ENCODE results near the gene LRIT3. TPM values are rescaled to one million over a fixed set of nuclear protein-coding genes. Genes with fewer than 3 reads are reported as not detected.
A peak's percentile ranks its signal among the peaks of the same experiment; 100 is the strongest.

Gene LRIT3
- total and polyA plus RNA-seq, 2 of the 13 experiments (the other 11 are each of a cell fraction or from before 2014, with no cell fraction given) = 0.03 TPM; not detected in 1

DNA sequence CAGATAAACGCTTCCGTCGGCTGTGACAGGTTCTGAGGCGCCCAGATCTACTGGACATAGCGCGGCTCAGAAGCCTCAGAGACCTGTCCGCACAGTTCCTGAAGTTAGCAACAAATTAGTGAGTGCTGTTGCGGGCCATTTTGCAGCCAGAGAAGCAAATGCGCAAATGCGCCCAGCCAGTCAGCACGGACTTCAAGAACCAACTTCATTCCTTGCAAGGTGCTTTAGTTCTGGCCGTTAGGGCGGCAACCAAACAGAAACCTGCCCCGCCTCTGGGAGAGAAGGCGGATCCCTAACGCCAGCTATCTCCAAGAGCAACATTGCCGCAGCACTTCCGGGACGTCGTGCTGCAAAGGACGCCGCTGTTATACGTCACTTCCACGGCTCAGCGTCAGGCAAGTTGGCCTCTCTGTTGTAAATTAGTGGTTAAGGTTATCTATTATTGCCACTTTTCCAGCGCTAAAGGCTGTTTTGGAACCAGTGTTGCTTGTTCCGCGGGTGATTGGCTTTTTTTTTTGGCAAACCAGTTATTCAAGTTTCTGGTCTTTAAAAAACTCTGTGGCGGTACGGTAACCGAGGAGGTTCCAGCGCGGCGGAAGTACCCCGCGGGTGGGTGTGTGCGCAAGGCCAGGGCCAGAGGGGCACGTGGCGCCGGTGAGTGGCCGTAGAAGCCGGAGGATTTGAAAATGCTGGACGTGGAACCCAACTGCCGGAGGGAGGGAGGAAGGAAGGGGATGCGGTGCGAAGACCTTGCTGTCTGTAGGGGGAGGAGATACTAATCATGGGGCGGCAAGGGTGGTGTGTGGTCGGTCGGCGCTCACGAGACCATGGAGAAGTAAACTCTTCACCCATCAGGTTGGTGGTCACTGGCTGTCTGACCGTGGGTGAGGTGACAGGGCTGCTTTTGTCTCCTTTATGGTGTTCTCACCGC is 32.5 kb upstream of the LRIT3 start, which contains the start of gene GAR1 (continued):
- TF ChIP-seq ZNF224 (CRISPR knock-in tag; IDR thresholded peaks at IDR 0.05) (0 out of 2 replicates have a peak, but pooled peaks have one; percentile 29), ZFP82 (CRISPR knock-in tag; IDR thresholded peaks at IDR 0.05; ENCODE audit: borderline replicate concordance) (no peak; the same call in 1 of the 2 replicates)

DNA sequence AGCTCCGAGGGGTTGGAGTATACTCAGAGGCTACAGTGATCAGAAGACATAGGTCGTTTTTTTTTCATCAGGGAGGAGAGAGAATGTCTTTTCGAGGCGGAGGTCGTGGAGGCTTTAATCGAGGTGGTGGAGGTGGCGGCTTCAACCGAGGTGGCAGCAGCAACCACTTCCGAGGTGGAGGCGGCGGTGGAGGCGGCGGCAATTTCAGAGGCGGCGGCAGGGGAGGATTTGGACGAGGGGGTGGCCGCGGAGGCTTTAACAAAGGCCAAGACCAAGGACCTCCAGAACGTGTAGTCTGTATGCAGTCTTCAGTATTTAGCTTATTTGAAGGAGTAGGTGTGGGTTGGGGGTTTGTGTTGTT is 31.8 kb upstream of the LRIT3 start:
- in situ Hi-C loops (cut with HindIII; ENCODE audit: extremely low pct_ligation_motif_present, low pct_unique_long_range_greater_than_20kb) (loop anchor here (25.0 kb wide), 1 partner anchor 254 kb away; the partner anchor contains the start of gene MCUB), intact Hi-C loops (cut with micrococcal nuclease; ENCODE audit: unreplicated experiment) (loop anchor here (5.0 kb wide), 4 partner anchors 69 to 384 kb away; partner anchors contain the start of genes CASP6 and SEC24B)
- Histone ChIP-seq H4K20me1 (ENCODE audit: insufficient read depth, low read length) (no peaks in the 10 kb centered on the region), H3K4me1 (ENCODE audit: insufficient read depth, low read length) (peaks cover 53% of the 10 kb centered on the region), H3K79me2 (ENCODE audit: insufficient read depth, low read length) (peaks cover 31% of the 10 kb centered on the region), H3K27ac (ENCODE audit: extremely low read length, insufficient read depth, low read length) (peak overlapping the region; percentile 91), H3K9ac (ENCODE audit: insufficient read depth, low read depth, low read length) (peak overlapping the region; percentile 92), H3K36me3 (replicated peaks in 1 of 2; ENCODE audit: control insufficient read depth in 1 of 2, insufficient read depth in 2 of 2, low read length in 2 of 2) (peaks cover 6 to 31% of the 10 kb centered on the region in 2 experiments; a peak in 4 of 5 replicates), H2AFZ (ENCODE audit: low read length) (peak overlapping the region; percentile 95), H3K4me2 (ENCODE audit: low read depth, low read length) (peak overlapping the region; percentile 91), H3K4me3 (replicated peaks in 1 of 3; ENCODE audit: insufficient read depth in 1 of 3, low read depth in 2 of 3, low read length in 3 of 3) (peak overlapping the region; percentile 77 to 95 (median 84)), H3K27me3 (ENCODE audit: control insufficient read depth in 1 of 2, insufficient read depth in 2 of 2, low read length in 2 of 2) (no peaks in the 10 kb centered on the region; a peak in 1 of 5 replicates), H3K9me3 (ENCODE audit: low read length) (no peaks in the 10 kb centered on the region)
- ATAC-seq (peak; percentile 2; the same call in 1 of the 3 replicates), DNase-seq (ENCODE audit: low spot score) (no peak), FAIRE-seq (no peak)
- ChIA-PET CTCF (ENCODE audit: low intra/inter-chr PET ratio, low total read pairs) (no interaction called here), POLR2A (interaction anchor here (1.2 to 1.5 kb wide), 3 partner anchors 14 to 382 kb away, joined by 3 to 13 read pairs (median 7); partner anchors contain the start of genes CFI and SEC24B)
- under 1% methylated on average over 18 of the region's 19 CpGs for WGBS (ENCODE audit: low lambda C conversion rate)
- no TSS peak for BruUV-seq (replicated peaks)
- no peak for TF ChIP-seq ZNF138 (CRISPR knock-in tag; IDR thresholded peaks at IDR 0.05; ENCODE audit: low read depth)
- no peak for TF ChIP-seq ZNF570 (CRISPR knock-in tag; IDR thresholded peaks at IDR 0.05; ENCODE audit: borderline replicate concordance)
- no peak for TF ChIP-seq MAZ (IDR thresholded peaks at IDR 0.05; ENCODE audit: borderline replicate concordance, low read depth, low read length)
- TF ChIP-seq MAZ (CRISPR knock-in tag; IDR thresholded peaks at IDR 0.05; ENCODE audit: low read depth) = peak; percentile 3; the same call in 1 of the 2 replicates
- TF ChIP-seq ZNF776 (CRISPR knock-in tag; IDR thresholded peaks at IDR 0.05) = 0 out of 2 replicates have a peak, but pooled peaks have one; percentile 57
- TF ChIP-seq, protein P1, sequence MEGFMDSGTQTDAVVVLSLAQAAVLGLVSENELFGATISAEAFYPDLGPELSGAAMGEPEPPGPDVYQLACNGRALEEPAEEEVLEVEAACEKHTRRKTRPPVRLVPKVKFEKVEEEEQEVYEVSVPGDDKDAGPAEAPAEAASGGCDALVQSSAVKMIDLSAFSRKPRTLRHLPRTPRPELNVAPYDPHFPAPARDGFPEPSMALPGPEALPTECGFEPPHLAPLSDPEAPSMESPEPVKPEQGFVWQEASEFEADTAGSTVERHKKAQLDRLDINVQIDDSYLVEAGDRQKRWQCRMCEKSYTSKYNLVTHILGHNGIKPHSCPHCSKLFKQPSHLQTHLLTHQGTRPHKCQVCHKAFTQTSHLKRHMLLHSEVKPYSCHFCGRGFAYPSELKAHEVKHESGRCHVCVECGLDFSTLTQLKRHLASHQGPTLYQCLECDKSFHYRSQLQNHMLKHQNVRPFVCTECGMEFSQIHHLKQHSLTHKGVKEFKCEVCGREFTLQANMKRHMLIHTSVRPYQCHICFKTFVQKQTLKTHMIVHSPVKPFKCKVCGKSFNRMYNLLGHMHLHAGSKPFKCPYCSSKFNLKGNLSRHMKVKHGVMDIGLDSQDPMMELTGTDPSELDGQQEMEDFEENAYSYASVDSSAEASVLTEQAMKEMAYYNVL (CRISPR knock-in tag; IDR thresholded peaks at IDR 0.05; ENCODE audit: borderline replicate concordance) = 0 out of 2 replicates have a peak, but pooled peaks have one; percentile 12

Measured in HepG2 (cell line).